OCI-LY3 (cell line): ENCODE measurements around the gene MXRA8.

Source experiments
- EZH2phosphoT487 ChIP-seq: fragments of 200-600 bp; shearing (Covaris generic); IDR thresholded peaks from 2 replicates; pipeline ENCODE4 v1.6.1; 2018; ENCODE audit warnings: antibody characterized with exemption, mixed run types, low read depth
- TF ChIP-seq, protein P1 (sequence below): fragments of 200-600, 300-600 bp; sonication (generic); IDR thresholded peaks from 2 replicates; pipeline ENCODE4 v1.5.1; 2014; ENCODE audit warnings: antibody characterized with exemption, low read length, low read depth

GRCh38 chr1:1374589-1374928 lies 16.2 kb upstream of the MXRA8 start:
- TF ChIP-seq EZH2phosphoT487: no peak
- TF ChIP-seq, protein P1, sequence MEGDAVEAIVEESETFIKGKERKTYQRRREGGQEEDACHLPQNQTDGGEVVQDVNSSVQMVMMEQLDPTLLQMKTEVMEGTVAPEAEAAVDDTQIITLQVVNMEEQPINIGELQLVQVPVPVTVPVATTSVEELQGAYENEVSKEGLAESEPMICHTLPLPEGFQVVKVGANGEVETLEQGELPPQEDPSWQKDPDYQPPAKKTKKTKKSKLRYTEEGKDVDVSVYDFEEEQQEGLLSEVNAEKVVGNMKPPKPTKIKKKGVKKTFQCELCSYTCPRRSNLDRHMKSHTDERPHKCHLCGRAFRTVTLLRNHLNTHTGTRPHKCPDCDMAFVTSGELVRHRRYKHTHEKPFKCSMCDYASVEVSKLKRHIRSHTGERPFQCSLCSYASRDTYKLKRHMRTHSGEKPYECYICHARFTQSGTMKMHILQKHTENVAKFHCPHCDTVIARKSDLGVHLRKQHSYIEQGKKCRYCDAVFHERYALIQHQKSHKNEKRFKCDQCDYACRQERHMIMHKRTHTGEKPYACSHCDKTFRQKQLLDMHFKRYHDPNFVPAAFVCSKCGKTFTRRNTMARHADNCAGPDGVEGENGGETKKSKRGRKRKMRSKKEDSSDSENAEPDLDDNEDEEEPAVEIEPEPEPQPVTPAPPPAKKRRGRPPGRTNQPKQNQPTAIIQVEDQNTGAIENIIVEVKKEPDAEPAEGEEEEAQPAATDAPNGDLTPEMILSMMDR: no peak
